ENCODE measurements around the gene DNAL4.
A peak's percentile ranks its signal among the peaks of the same experiment; 100 is the strongest.

The DNAL4 gene

GRCh38 chr22:38789606-38790005 is 4.3 kb downstream of the DNAL4 start:
- DNase-seq (ENCODE audit: extremely low read depth, low read depth): no peak
- TF ChIP-seq CTCF (IDR thresholded peaks at IDR 0.05; ENCODE audit: low read depth, low read length, missing control alignments): no peak
- no peak overlapping the region for H3K4me3 ChIP-seq (replicated peaks; ENCODE audit: low read depth, low read length)

- H3K4me3 ChIP-seq (replicated peaks; ENCODE audit: low read depth, low read length): no peak overlapping the region
- no peak for TF ChIP-seq CTCF (IDR thresholded peaks at IDR 0.05; ENCODE audit: low read depth, low read length, missing control alignments)
- no peak for DNase-seq (ENCODE audit: extremely low read depth, low read depth)
Observed at GRCh38 chr22:38788846-38789245, 5.1 kb downstream of the DNAL4 start.

- peak; percentile 75 for DNase-seq (ENCODE audit: extremely low read depth, low read depth)
- no peak overlapping the region for H3K4me3 ChIP-seq (replicated peaks; ENCODE audit: low read depth, low read length)
- TF ChIP-seq CTCF (IDR thresholded peaks at IDR 0.05; ENCODE audit: low read depth, low read length, missing control alignments): no peak
Observed at GRCh38 chr22:38788021-38788816, 5.7 kb downstream of the DNAL4 start.

- no peak overlapping the region for H3K4me3 ChIP-seq (replicated peaks; ENCODE audit: low read depth, low read length)
- no peak for DNase-seq (ENCODE audit: extremely low read depth, low read depth)
- TF ChIP-seq CTCF (IDR thresholded peaks at IDR 0.05; ENCODE audit: low read depth, low read length, missing control alignments): no peak
Observed at GRCh38 chr22:38786631-38787030, 7.3 kb downstream of the DNAL4 start.

GRCh38 chr22:38784856-38785255 is 9.1 kb downstream of the DNAL4 start:
- DNase-seq (ENCODE audit: extremely low read depth, low read depth): no peak
- TF ChIP-seq CTCF (IDR thresholded peaks at IDR 0.05; ENCODE audit: low read depth, low read length, missing control alignments): no peak
- H3K4me3 ChIP-seq (replicated peaks; ENCODE audit: low read depth, low read length): no peak overlapping the region

GRCh38 chr22:38784035-38784434 is 9.9 kb downstream of the DNAL4 start:
- DNase-seq (ENCODE audit: extremely low read depth, low read depth): no peak
- H3K4me3 ChIP-seq (replicated peaks; ENCODE audit: low read depth, low read length): no peak overlapping the region
- TF ChIP-seq CTCF (IDR thresholded peaks at IDR 0.05; ENCODE audit: low read depth, low read length, missing control alignments): no peak
